ENCODE measurements around the gene RABGAP1L. TPM values are rescaled to one million over a fixed set of nuclear protein-coding genes. Genes with fewer than 3 reads are reported as not detected.

The RABGAP1L gene
- total RNA-seq, 1 experiment from 2014 or later = 29.3 TPM

- peak overlapping the region; percentile 23; the same call in 1 of the 2 replicates for H3K27ac ChIP-seq (ENCODE audit: low read depth, low read length)
- H3K9me3 ChIP-seq (ENCODE audit: control insufficient read depth in 1 of 2, insufficient read depth in 1 of 2, low read depth in 1 of 2, low read length in 2 of 2) = no peaks in the 10 kb centered on the region
- DNase-seq (ENCODE audit: low read depth, low spot score) (no peak), ATAC-seq (peak; percentile 5)
- H3K4me3 ChIP-seq (replicated peaks in 1 of 2; ENCODE audit: low read depth in 1 of 2, low read length in 2 of 2) = peak overlapping the region; percentile 45 to 70
- H3K36me3 ChIP-seq (ENCODE audit: control insufficient read depth in 1 of 2, insufficient read depth in 2 of 2, low read length in 2 of 2) = no peaks in the 10 kb centered on the region
- TSS peak; percentile 82 for BruUV-seq (replicated peaks)
- CTCF ChIA-PET = interaction anchor here (1.0 kb wide), 1 partner anchor 44 kb away, joined by 4 read pairs; no protein-coding TSS in a partner anchor
- peak overlapping the region; percentile 81 for H3K9ac ChIP-seq (ENCODE audit: low read length)
- peaks cover 5 to 16% of the 10 kb centered on the region in 2 experiments; a peak in 3 of 4 replicates for H3K4me1 ChIP-seq (ENCODE audit: control insufficient read depth in 1 of 2, insufficient read depth in 2 of 2, low read length in 2 of 2)
- H4K20me1 ChIP-seq (ENCODE audit: insufficient read depth) = no peaks in the 10 kb centered on the region
- RAD21 ChIA-PET (ENCODE audit: low non-redundant PET in 1 of 2, low total read pairs in 2 of 2, uncharacterized antibody in 2 of 2, unreplicated experiment in 2 of 2) = no interaction called here
- peak overlapping the region; percentile 78 for H3K4me2 ChIP-seq (ENCODE audit: low read length)
- no peaks in the 10 kb centered on the region for H3K27me3 ChIP-seq (ENCODE audit: insufficient read depth, low read length)
- H2AFZ ChIP-seq (ENCODE audit: low read depth, low read length, poor library complexity, severe bottlenecking) = peak overlapping the region; percentile 93
- TF ChIP-seq CBX3 (IDR thresholded peaks at IDR 0.05; ENCODE audit: low read depth) (no peak), SRF (IDR thresholded peaks at IDR 0.05; ENCODE audit: low read depth) (0 out of 2 replicates have a peak, but pooled peaks have one; percentile 15)
- POLR2A ChIA-PET = no interaction called here
- H3K9me2 ChIP-seq (ENCODE audit: insufficient read depth) = no peaks in the 10 kb centered on the region
- intact Hi-C loops (cut with micrococcal nuclease) = no loop called here
- peaks cover 34% of the 10 kb centered on the region for H3K79me2 ChIP-seq (ENCODE audit: insufficient read depth, low read length)
Observed at GRCh38 chr1:174158767-174159251, 511 bp upstream of the RABGAP1L start.

- Histone ChIP-seq H3K27ac (ENCODE audit: low read depth, low read length) (peak overlapping the region; percentile 79; the same call in 1 of the 2 replicates), H3K79me2 (ENCODE audit: insufficient read depth, low read length) (peaks cover 38% of the 10 kb centered on the region), H4K20me1 (ENCODE audit: insufficient read depth) (no peaks in the 10 kb centered on the region), H3K4me2 (ENCODE audit: low read length) (peak overlapping the region; percentile 78), H3K9me3 (ENCODE audit: control insufficient read depth in 1 of 2, insufficient read depth in 1 of 2, low read depth in 1 of 2, low read length in 2 of 2) (no peaks in the 10 kb centered on the region), H3K4me3 (replicated peaks in 1 of 2; ENCODE audit: low read depth in 1 of 2, low read length in 2 of 2) (peak overlapping the region; percentile 58 to 70), H3K9ac (ENCODE audit: low read length) (peak overlapping the region; percentile 81), H3K4me1 (ENCODE audit: control insufficient read depth in 1 of 2, insufficient read depth in 2 of 2, low read length in 2 of 2) (peaks cover 5 to 16% of the 10 kb centered on the region in 2 experiments; a peak in 3 of 4 replicates), H2AFZ (ENCODE audit: low read depth, low read length, poor library complexity, severe bottlenecking) (no peak overlapping the region), H3K36me3 (ENCODE audit: control insufficient read depth in 1 of 2, insufficient read depth in 2 of 2, low read length in 2 of 2) (no peaks in the 10 kb centered on the region), H3K9me2 (ENCODE audit: insufficient read depth) (no peaks in the 10 kb centered on the region), H3K27me3 (ENCODE audit: insufficient read depth, low read length) (no peaks in the 10 kb centered on the region)
- ATAC-seq (peak; percentile 10), DNase-seq (ENCODE audit: low read depth, low spot score) (no peak)
- intact Hi-C loops (cut with micrococcal nuclease) = no loop called here
- CTCF ChIA-PET = no interaction called here
- POLR2A ChIA-PET = interaction anchor here (0.6 kb wide), 1 partner anchor 186 kb away, joined by 5 read pairs; no protein-coding TSS in a partner anchor
- TF ChIP-seq JUND (IDR thresholded peaks at IDR 0.05) (no peak), TCF7L2 (IDR thresholded peaks at IDR 0.05; ENCODE audit: borderline replicate concordance, extremely low read depth, insufficient read depth, insufficient read length) (no peak), POLR2A (IDR thresholded peaks at IDR 0.05; ENCODE audit: borderline replicate concordance, extremely low read depth, insufficient read depth, insufficient read length) (no peak), ATF3 (IDR thresholded peaks at IDR 0.05) (no peak), EZH2 (IDR thresholded peaks at IDR 0.05) (no peak), YY1 (IDR thresholded peaks at IDR 0.05; ENCODE audit: extremely low read depth, insufficient replicate concordance, low read depth, low read length) (no peak), EGR1 (IDR thresholded peaks at IDR 0.05; ENCODE audit: low read depth) (no peak), RAD21 (IDR thresholded peaks at IDR 0.05; ENCODE audit: low read depth) (no peak)
- BruUV-seq (replicated peaks) = no TSS peak
- RAD21 ChIA-PET (ENCODE audit: low non-redundant PET in 1 of 2, low total read pairs in 2 of 2, uncharacterized antibody in 2 of 2, unreplicated experiment in 2 of 2) = no interaction called here
Observed at GRCh38 chr1:174160109-174160473, 771 bp downstream of the RABGAP1L start.

Measured in HCT116 (cell line).